Lower leg skin (tissue), 4 donors: ENCODE measurements around the gene S1PR3. TPM values are rescaled to one million over a fixed set of nuclear protein-coding genes. Genes with fewer than 3 reads are reported as not detected.

ENCODE experiments used
- DNase-seq, 2 donors: peaks; one replicate each; pipeline ENCODE4 v3.0.0-alpha.2; 2019; ENCODE audit warnings: low spot score in 2 of 2
- H3K4me3 ChIP-seq: fragments of 200-600 bp; sonication (generic); 2 replicates; pipeline ENCODE4 v1.5.1; 2017; ENCODE audit warnings: mild to moderate bottlenecking, low read depth; ENCODE audit not compliant: poor library complexity, severe bottlenecking
- POLR2A ChIP-seq, 2 donors: fragments of 450-650 bp; IDR thresholded peaks; one replicate each; pipeline ENCODE4 v1.6.1; 2016 to 2017; ENCODE audit warnings: antibody characterized with exemption in 2 of 2, mild to moderate bottlenecking in 1 of 2, moderate library complexity in 1 of 2
- WGBS, 2 donors: methylation state at CpG; one replicate each; pipeline ENCODE4 v1.1.5; 2018; 5-methylcytosine and 5-hydroxymethylcytosine counted together
- intact Hi-C: fragments of 100-400 bp; cut with DNase I; formaldehyde crosslinking; loops from one replicate; pipeline ENCODE4 v1.15.0; 2023; ENCODE audit warnings: low total_unique reads
- total RNA-seq, 4 donors: library from RNA; depleted of rRNA; stranded (reverse); fragments of >200 nt; gene quantifications; one replicate each; pipeline ENCODE4 v1.1.0, GENCODE V29; 2016
- TF ChIP-seq, protein P1 (sequence below), 3 donors: fragments of 450-650 bp; IDR thresholded peaks; one replicate each; pipeline ENCODE4 v1.5.1; 2016; ENCODE audit warnings: antibody characterized with exemption in 3 of 3, mild to moderate bottlenecking in 3 of 3, moderate library complexity in 2 of 3

S1PR3 gene
- total RNA-seq, 4 donors from 2014 or later: 3.1 to 10.9 (median 7.2) TPM

DNA sequence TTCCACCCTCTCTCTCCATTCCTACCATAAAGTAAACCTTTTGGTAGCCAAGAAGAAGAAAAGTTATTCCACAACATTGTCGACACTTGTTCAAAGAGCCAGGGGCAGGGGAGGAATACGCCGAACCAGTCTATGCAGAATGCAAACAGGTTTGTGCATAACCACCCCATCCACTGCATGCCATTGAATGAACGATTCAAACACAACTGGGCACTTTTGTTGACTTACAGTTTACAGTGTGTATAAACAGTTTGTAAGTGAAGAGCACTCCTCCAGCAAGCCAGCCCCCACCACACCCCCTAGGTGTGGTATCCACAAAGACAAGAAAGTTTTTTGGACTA lies 6.8 kb upstream of the S1PR3 start:
- intact Hi-C loops: no loop called here
- DNase-seq: peak in 1 of 2 donors; percentile 78
- no peak overlapping the region for H3K4me3 ChIP-seq
- 43 to 50% methylated on average over 4 of the region's 4 CpGs for WGBS, 2 donors
- TF ChIP-seq, protein P1, sequence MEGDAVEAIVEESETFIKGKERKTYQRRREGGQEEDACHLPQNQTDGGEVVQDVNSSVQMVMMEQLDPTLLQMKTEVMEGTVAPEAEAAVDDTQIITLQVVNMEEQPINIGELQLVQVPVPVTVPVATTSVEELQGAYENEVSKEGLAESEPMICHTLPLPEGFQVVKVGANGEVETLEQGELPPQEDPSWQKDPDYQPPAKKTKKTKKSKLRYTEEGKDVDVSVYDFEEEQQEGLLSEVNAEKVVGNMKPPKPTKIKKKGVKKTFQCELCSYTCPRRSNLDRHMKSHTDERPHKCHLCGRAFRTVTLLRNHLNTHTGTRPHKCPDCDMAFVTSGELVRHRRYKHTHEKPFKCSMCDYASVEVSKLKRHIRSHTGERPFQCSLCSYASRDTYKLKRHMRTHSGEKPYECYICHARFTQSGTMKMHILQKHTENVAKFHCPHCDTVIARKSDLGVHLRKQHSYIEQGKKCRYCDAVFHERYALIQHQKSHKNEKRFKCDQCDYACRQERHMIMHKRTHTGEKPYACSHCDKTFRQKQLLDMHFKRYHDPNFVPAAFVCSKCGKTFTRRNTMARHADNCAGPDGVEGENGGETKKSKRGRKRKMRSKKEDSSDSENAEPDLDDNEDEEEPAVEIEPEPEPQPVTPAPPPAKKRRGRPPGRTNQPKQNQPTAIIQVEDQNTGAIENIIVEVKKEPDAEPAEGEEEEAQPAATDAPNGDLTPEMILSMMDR (IDR thresholded peaks at IDR 0.05): no peak
- TF ChIP-seq POLR2A (IDR thresholded peaks at IDR 0.05): no peak

DNA sequence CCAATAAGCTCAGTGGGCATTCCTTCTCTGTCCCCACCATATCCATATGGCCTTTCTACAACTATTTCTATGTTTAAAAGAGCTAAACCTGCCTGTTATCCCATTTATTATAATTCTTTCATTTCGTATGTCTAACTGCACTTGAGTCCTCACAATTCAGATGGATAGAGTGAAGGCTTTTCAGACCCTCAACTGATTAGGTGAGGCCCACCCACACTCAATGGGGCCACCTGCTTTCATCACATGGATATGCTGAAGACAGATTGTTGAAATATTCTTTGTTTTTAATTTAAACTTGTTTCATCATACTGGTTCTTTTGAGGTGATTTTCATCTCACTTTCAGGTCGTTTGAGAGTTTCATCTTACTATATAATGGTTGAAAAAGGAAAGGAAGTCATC lies 5.7 kb upstream of the S1PR3 start:
- WGBS, 2 donors: 74% methylated on average over 2 of the region's 2 CpGs
- intact Hi-C loops: no loop called here
- TF ChIP-seq, protein P1 (IDR thresholded peaks at IDR 0.05): no peak
- no peak for TF ChIP-seq POLR2A (IDR thresholded peaks at IDR 0.05)
- no peak overlapping the region for H3K4me3 ChIP-seq
- no peak for DNase-seq

DNA sequence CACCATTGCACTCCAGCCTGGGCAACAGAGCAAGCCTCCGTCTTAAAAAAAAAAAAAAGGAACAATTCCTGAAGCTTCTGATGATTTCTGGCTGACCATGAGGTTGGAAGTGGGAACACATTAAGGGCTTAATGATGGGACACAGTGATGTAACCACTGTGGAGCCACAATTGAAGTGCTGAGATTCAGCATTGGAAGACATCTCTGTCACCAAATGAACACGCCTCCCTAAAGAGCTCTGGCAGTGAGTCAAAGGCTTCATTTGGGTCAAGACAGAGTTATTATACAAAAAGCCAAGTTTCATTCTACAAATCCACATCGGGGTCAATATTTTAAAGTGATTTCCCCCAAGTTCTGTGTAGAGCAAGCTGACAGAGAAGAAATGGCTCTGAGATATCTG lies 4.5 kb upstream of the S1PR3 start:
- intact Hi-C loops: no loop called here
- WGBS, 2 donors: 86 to 89% methylated on average over 3 of the region's 3 CpGs
- no peak overlapping the region for H3K4me3 ChIP-seq
- TF ChIP-seq, protein P1 (IDR thresholded peaks at IDR 0.05): no peak
- no peak for TF ChIP-seq POLR2A (IDR thresholded peaks at IDR 0.05)
- no peak for DNase-seq

DNA sequence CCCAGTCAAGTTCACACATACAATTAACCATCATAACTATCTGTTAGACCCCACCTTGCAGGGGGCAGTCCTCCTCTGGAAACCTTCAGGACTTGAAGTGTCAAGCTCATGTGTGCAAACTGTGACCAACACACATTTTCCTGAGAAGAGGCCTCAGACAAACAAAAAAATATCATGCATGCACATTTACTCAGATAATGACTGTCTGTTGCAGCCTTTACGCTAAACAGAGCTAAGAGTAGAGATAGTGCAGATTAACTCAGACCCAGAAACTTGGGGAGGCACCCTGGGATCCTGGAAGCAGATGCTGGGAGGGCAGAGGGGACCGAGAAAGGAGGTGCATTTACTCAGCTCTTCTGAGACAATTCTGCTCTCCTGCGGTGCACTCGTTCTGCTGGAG lies 3.6 kb upstream of the S1PR3 start:
- DNase-seq: peak in 1 of 2 donors; percentile 49
- intact Hi-C loops: no loop called here
- no peak overlapping the region for H3K4me3 ChIP-seq
- 83 to 94% methylated on average over 4 of the region's 4 CpGs for WGBS, 2 donors
- no peak for TF ChIP-seq POLR2A (IDR thresholded peaks at IDR 0.05)
- TF ChIP-seq, protein P1 (IDR thresholded peaks at IDR 0.05): no peak

DNA sequence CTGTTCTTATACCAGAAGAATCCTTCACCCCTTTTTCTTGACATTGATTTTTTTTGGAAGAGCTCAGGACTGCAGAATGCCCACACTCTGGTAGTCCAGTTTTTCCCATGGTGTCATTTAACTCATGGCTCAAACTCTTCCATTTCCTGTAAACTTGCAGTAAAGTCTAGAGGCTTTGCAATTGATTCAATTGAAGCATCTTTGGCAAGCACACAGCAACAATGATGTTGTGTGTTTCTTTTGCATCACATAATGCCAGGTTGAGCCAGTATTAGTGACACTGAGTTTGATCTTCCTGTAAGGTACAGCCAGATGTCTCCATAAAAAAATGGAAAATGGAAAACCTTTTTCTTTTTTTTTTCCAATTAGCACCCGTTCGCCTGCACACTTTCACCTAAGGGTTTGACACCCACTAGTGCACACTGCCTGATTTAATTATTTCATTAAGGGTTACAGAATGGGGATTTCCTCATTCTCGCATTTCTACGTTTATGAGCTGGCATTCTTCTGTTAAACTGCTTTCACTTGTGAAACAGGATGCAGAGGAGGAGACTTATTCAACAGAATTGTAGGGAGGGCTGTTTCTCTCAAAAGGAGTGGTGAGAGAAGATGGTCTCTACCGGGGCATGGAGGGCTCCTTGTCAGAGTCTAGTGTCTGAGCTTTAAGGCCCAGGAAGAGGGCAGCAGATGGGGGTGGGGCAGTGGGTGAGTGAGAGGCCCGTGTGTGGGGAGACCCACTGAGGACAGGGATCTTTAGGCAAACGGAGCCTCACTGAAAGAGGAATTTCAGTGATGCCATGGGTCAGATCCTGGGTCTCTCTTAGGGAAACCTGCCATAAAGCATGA lies 2.2 kb upstream of the S1PR3 start:
- DNase-seq: peak in 1 of 2 donors; percentile 81
- intact Hi-C loops: no loop called here
- H3K4me3 ChIP-seq: no peak overlapping the region
- no peak for TF ChIP-seq POLR2A (IDR thresholded peaks at IDR 0.05)
- TF ChIP-seq, protein P1 (IDR thresholded peaks at IDR 0.05): no peak
- WGBS, 2 donors: 16 to 17% methylated on average over 7 of the region's 7 CpGs
